Kidney epithelial cell (primary cell): ENCODE data around the gene APOL3. TPM values are rescaled to one million over a fixed set of nuclear protein-coding genes. Genes with fewer than 3 reads are reported as not detected.
"Not testable (repeated sequence)": the region's sequence is repeated elsewhere in the genome, so short reads cannot be mapped to it uniquely, and the experiment has no call there.

Source experiments
- DNase-seq: peaks from one replicate; pipeline ENCODE4 v3.0.0-alpha.2; 2010; ENCODE audit warnings: low read depth
- H3K27me3 ChIP-seq: 2 replicates; pipeline ENCODE4 v1.6.0; 2011; ENCODE audit warnings: low read length; ENCODE audit not compliant: control insufficient read depth, insufficient read depth
- H3K36me3 ChIP-seq: 2 replicates; pipeline ENCODE4 v1.5.1; 2011; ENCODE audit warnings: low read length; ENCODE audit not compliant: control insufficient read depth, insufficient read depth
- H3K4me3 ChIP-seq: 2 replicates; pipeline ENCODE4 v1.5.1; 2011; ENCODE audit warnings: low read depth, mild to moderate bottlenecking, control low read depth, low read length
- CTCF ChIP-seq: IDR thresholded peaks from 2 replicates; pipeline ENCODE4 v1.5.1; 2011; ENCODE audit warnings: mild to moderate bottlenecking, moderate library complexity, low read length, control low read depth, inconsistent platforms; ENCODE audit not compliant: insufficient read depth, poor library complexity, severe bottlenecking
- total RNA-seq: library from RNA; depleted of rRNA; stranded (reverse); fragments of >200 nt; gene quantifications from 2 replicates; pipeline ENCODE4 v1.2.3, GENCODE V29; 2015

Gene APOL3
- total RNA-seq, 1 donor from 2014 or later: 4.4 TPM

GRCh38 chr22:36103891-36104290 is 56.7 kb downstream of the APOL3 start:
- no peak for DNase-seq
- H3K27me3 ChIP-seq: no peaks in the 10 kb centered on the region
- no peaks in the 10 kb centered on the region for H3K36me3 ChIP-seq
- no peak for TF ChIP-seq CTCF
- no peak overlapping the region for H3K4me3 ChIP-seq

GRCh38 chr22:36102995-36103394 is 57.6 kb downstream of the APOL3 start:
- TF ChIP-seq CTCF: no peak
- H3K4me3 ChIP-seq: no peak overlapping the region
- H3K27me3 ChIP-seq: no peaks in the 10 kb centered on the region
- DNase-seq: no peak
- no peaks in the 10 kb centered on the region for H3K36me3 ChIP-seq

GRCh38 chr22:36101756-36102155 is 58.8 kb downstream of the APOL3 start:
- Histone ChIP-seq H3K36me3 (no peaks in the 10 kb centered on the region), H3K4me3 (no peak overlapping the region), H3K27me3 (no peaks in the 10 kb centered on the region)
- no peak for DNase-seq
- no peak for TF ChIP-seq CTCF

- not testable (repeated sequence) for H3K4me3 ChIP-seq, H3K36me3 ChIP-seq, H3K27me3 ChIP-seq, DNase-seq
Measured at GRCh38 chr22:36100908-36101307, 59.6 kb downstream of the APOL3 start.

- H3K4me3 ChIP-seq: no peak overlapping the region
- H3K36me3 ChIP-seq: no peaks in the 10 kb centered on the region
- H3K27me3 ChIP-seq: no peaks in the 10 kb centered on the region
- TF ChIP-seq CTCF: no peak
- no peak for DNase-seq
Measured at GRCh38 chr22:36100134-36100824, 60.3 kb downstream of the APOL3 start.

GRCh38 chr22:36099561-36099960 is 61.0 kb downstream of the APOL3 start:
- not testable (repeated sequence) for H3K36me3 ChIP-seq, H3K27me3 ChIP-seq, DNase-seq, H3K4me3 ChIP-seq

GRCh38 chr22:36097880-36098279 is 62.7 kb downstream of the APOL3 start:
- no peak for DNase-seq
- Histone ChIP-seq H3K27me3 (no peaks in the 10 kb centered on the region), H3K36me3 (no peaks in the 10 kb centered on the region), H3K4me3 (no peak overlapping the region)
- no peak for TF ChIP-seq CTCF

GRCh38 chr22:36090772-36091171 is 69.8 kb downstream of the APOL3 start:
- H3K4me3 ChIP-seq, DNase-seq, H3K36me3 ChIP-seq, H3K27me3 ChIP-seq: not testable (repeated sequence)
